ENCODE measurements around the gene KLHL40.
"Not testable (repeated sequence)": the region's sequence is repeated elsewhere in the genome, so short reads cannot be mapped to it uniquely, and the experiment has no call there.

The KLHL40 gene

GRCh38 chr3:42717306-42717705 lies 32.0 kb downstream of the KLHL40 start:
- no peak for DNase-seq (ENCODE audit: low read depth in 1 of 2, low spot score in 1 of 2)

GRCh38 chr3:42718338-42718737 lies 33.0 kb downstream of the KLHL40 start:
- no peak for DNase-seq (ENCODE audit: low read depth in 1 of 2, low spot score in 1 of 2)

- DNase-seq (ENCODE audit: low read depth in 1 of 2, low spot score in 1 of 2) = no peak
Measured at GRCh38 chr3:42719002-42719401, 33.7 kb downstream of the KLHL40 start.

- no peak for DNase-seq (ENCODE audit: low read depth in 1 of 2, low spot score in 1 of 2)
Measured at GRCh38 chr3:42720126-42720525, 34.8 kb downstream of the KLHL40 start.

- DNase-seq (ENCODE audit: low read depth in 1 of 2, low spot score in 1 of 2) = no peak
Measured at GRCh38 chr3:42721690-42722089, 36.4 kb downstream of the KLHL40 start.

GRCh38 chr3:42722442-42722841 lies 37.1 kb downstream of the KLHL40 start:
- DNase-seq (ENCODE audit: low read depth in 1 of 2, low spot score in 1 of 2) = not testable (repeated sequence)

GRCh38 chr3:42723219-42723618 lies 37.9 kb downstream of the KLHL40 start:
- no peak for DNase-seq (ENCODE audit: low read depth in 1 of 2, low spot score in 1 of 2)

GRCh38 chr3:42725454-42725853 lies 40.1 kb downstream of the KLHL40 start:
- DNase-seq (ENCODE audit: low read depth in 1 of 2, low spot score in 1 of 2) = no peak

GRCh38 chr3:42728056-42728455 lies 42.7 kb downstream of the KLHL40 start:
- DNase-seq (ENCODE audit: low read depth in 1 of 2, low spot score in 1 of 2) = no peak

GRCh38 chr3:42728668-42729364 lies 43.5 kb downstream of the KLHL40 start:
- no peak for DNase-seq (ENCODE audit: low read depth in 1 of 2, low spot score in 1 of 2)

GRCh38 chr3:42729404-42730145 lies 44.2 kb downstream of the KLHL40 start:
- DNase-seq (ENCODE audit: low read depth in 1 of 2, low spot score in 1 of 2) = no peak

- no peak for DNase-seq (ENCODE audit: low read depth in 1 of 2, low spot score in 1 of 2)
Measured at GRCh38 chr3:42730294-42730693, 45.0 kb downstream of the KLHL40 start.

- DNase-seq (ENCODE audit: low read depth in 1 of 2, low spot score in 1 of 2) = no peak
Measured at GRCh38 chr3:42730706-42731420, 45.5 kb downstream of the KLHL40 start.

- no peak for DNase-seq (ENCODE audit: low read depth in 1 of 2, low spot score in 1 of 2)
Measured at GRCh38 chr3:42731476-42732195, 46.3 kb downstream of the KLHL40 start.

- DNase-seq (ENCODE audit: low read depth in 1 of 2, low spot score in 1 of 2) = no peak
Measured at GRCh38 chr3:42732196-42732828, 47.0 kb downstream of the KLHL40 start.

GRCh38 chr3:42732829-42733459 lies 47.6 kb downstream of the KLHL40 start:
- DNase-seq (ENCODE audit: low read depth in 1 of 2, low spot score in 1 of 2) = no peak

GRCh38 chr3:42733501-42734262 lies 48.3 kb downstream of the KLHL40 start:
- no peak for DNase-seq (ENCODE audit: low read depth in 1 of 2, low spot score in 1 of 2)

- DNase-seq (ENCODE audit: low read depth in 1 of 2, low spot score in 1 of 2) = no peak
Measured at GRCh38 chr3:42734263-42734860, 49.0 kb downstream of the KLHL40 start.

GRCh38 chr3:42735019-42735418 lies 49.7 kb downstream of the KLHL40 start:
- DNase-seq (ENCODE audit: low read depth in 1 of 2, low spot score in 1 of 2) = no peak
